IPS-NIHi11 (cell line): Measurements from ENCODE around the gene C5orf58.

Experiments used
- DNase-seq: peaks from one replicate; pipeline ENCODE4 v3.0.0; 2012; ENCODE audit warnings: mixed read lengths, low spot score

The C5orf58 gene

DNA sequence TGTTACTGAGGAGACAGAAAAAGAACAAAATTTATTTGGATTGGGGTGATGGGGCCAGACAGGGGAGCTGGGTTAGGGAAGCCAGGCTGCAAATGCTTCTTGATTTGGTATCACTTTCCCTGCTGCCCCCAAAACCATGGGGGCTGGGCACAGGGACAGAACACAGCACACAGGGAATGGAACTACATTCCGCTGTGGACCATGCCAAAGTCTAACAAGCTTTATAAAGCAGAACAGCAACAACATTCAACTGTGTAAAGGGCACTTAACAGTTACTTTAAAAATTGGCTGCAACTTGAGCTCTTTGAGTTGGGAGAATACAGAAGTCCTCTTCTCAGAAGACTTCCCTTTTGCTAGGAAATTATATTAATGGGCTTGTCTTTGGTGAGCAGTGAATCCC, 23.8 kb downstream of the C5orf58 start:
- DNase-seq = no peak

DNA sequence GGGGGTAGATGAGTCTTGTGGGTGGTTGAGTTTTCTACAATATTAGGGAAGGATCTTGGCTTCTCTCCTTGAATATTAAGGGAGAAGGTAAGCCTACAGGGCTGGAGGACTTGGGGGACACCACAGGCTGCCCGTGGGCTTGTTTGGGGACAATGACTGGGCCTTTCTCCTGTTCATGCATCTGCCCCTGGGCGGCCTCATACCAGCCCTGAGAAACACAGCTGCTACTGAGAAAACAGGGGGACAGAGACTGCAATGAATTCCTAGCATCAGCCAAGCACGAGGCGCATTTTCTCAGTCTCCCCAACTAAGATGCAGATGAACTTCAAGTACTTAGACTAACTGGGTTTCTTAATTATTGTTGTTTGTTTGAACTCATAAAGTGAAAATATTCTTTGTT, 24.6 kb downstream of the C5orf58 start:
- DNase-seq = no peak

DNA sequence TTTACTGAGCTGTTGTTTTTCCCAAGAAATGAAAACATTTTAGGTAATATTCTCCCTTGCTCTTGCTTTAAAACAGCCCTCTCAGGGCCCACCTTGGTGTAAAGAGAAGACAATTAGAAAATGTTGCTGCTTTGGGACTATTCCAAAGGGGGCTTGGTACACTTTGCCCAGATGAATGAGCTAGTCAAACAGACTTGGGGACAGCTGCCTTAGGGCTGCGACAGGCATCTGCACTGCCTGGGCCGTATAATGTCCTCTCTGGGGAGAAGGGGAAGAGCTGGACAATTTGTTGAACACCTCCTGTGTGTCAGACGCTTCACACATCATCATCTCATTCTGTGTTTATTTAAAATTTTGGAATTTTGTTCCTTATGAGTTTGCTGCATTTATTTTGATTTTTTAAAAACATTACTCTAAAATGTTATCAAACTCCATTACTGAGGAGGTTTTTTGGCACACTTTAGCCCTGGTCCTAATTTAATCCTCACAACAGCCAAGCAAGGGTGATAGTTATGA, 28.8 kb downstream of the C5orf58 start:
- DNase-seq = no peak

DNA sequence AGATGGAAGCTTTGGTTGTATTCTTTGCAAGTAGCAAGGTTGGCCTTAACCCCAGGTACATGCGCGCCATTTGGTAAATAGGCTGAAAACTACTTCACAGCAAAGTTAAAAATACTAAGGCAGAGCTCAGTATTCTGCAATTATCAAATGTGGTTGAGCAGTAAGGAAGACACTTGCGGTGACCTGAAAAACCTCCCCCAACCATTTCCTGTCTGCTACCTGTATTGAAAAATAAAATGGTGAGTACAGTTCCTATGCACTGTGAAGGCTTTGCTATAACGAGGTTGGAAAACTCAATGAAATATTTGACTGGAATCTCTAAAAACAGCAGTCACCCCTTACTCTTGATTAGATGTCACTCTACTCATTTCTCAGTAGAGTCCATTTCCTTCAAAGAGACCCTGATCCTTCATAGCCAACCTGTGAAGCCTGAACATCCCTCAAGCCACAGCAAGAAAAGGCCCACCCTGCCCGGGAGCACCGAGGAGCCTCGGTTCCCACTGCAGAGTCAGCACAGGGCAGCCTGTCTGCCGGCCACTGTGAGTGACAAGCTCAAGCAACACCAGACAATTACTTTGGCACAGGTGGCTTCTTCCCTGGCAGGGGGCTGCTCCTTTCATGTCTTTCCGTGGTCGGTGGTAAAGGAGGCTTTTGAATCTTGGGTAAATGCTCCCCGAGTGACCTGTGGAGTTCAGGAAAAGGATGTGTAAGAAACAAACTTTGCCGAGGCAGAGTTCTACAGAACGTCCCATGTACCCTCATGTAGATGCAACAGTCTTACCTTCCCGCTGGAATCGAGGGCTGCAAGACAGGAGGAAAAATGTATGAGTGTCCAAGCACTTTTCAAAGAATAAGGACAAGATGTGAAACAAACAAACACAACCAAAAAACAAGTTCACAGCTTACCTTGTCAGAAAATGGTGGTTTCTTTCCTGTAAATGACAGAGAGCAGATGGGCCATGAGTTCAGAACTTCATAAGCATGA, 29.6 kb downstream of the C5orf58 start:
- DNase-seq = no peak

DNA sequence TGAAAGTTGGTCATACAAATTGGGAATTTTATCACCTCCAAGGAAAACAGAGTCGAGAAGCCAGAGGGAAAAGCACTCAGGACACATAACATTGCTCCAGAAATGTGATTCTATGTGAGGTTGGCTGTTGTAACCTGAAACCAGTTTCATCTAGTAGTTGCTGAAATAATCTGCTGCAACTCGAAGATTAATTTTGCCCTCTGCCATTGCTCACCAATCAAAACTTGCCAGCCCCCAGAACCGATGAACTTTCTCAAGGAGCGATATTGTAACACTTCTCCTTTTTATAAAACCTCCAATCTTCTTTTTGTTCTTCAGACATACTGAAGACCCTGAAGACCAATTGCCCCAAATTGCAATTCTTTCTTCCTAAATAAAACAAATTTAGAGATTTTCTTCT, 31.1 kb downstream of the C5orf58 start:
- DNase-seq = no peak

DNA sequence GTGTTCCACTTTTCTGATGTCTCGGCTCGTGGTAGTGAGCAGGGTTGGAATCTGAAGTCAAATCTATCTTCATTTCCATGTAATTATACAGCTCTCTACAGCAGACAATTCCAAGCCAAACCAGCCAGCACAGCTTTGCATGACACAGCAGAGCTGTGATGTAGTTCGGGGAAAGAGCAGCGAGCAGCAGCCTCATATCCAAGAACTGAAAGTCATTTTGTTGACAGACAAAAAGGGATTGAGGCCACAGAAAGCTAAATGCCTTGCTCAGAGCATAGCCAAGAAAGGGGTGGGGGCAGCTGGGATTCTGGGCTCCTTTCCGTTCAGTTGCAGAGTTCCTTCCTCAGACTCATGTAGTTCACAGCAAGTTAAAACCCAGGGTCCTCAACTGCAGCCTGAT, 32.7 kb downstream of the C5orf58 start:
- no peak for DNase-seq

DNA sequence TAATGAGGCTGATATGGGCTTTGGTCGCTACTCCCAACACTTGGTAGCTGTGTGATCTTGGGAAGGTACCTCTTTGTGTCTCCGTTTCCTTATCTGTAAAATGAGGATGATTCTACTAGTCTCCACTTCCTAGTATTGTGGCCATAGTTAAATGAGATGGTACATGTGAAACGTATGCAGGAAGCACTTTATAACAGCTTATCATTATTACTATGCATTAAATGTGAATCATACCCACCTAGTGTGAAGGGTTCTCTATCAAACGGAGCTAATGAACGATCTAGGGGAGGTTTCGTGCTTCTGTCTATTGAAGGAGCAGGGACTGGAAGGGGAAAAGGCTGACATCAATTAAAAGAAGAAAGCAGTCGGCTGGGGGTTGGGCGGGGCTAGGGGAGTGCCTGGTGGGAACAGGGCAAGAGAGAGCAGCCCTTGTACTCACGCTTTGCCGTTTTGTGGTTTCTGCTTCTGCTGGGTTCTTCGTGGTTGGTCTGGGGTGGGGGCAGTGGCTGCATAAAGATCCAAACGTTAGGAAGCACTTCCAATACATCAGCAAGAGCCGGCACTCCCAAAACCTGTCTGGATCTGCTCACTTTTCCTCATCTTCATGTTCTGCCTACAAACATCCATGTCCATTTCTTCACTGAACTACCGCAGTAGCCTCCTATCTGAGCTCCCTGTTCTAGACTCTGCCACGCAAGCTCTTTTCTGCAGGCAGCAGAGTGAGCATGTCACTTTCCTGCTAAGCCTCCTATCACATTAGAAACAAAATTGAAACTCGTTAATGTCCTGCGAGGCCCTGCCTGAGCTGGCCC, 34.0 kb downstream of the C5orf58 start:
- DNase-seq = no peak

DNA sequence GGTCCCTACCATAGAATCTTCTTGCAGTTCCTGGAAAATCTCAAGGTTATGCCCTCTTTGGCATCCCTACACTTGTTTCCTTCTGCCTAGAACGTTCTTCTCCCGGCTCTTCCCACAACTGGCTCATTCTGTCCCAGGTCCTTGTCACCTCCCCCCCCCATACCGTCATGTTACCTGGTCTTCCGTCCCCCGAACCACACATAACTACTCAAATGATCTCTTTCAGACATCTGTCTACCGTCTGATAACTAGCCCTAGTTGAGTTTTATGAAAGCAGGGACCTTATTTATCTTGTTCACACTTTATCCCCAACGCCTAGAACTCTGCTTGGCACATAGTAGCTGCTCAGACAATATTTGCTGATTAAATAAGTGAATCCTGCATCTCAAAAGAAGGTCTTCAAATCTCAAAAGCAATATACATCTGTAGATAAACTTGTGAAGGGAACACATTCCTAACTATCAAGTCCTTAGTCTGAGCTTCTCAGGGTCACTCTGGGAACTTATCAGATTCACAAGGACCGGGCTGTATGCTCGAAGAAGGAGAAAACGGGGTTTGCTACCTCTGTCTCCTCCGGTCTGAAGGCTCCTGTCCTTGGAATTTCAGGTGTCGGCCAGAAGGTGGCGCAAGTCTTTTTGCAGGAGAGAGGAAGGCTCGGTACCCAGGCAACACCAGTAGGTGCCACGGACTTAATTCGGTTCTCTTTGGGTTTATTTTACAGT, 34.8 kb downstream of the C5orf58 start:
- DNase-seq = peak; percentile 83

DNA sequence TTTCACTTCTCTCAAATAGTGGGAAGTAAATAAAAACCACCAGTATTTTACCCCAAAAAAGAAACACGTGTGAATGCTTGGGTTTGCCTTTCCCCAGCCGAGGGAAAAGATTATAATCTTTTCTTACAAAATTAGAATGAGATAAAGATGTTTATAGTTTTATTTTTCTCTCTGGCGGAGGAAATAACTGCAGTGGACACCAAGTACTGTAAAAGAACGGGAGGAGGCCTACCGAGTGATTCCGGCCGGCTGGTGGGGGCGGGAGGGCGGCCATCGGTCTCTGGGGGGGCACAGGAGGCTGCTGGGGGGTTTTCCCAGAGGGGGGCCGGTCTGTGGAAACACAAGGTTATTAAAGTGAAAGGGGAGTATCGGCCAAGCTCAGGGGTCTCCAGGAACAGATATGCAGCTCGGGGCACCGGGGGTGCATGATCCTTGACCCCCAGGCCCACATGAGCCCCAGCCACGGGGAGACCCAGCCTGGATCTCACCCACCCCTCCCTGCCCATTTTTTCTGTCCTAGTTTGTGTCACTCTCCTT, 35.4 kb downstream of the C5orf58 start:
- DNase-seq = no peak

DNA sequence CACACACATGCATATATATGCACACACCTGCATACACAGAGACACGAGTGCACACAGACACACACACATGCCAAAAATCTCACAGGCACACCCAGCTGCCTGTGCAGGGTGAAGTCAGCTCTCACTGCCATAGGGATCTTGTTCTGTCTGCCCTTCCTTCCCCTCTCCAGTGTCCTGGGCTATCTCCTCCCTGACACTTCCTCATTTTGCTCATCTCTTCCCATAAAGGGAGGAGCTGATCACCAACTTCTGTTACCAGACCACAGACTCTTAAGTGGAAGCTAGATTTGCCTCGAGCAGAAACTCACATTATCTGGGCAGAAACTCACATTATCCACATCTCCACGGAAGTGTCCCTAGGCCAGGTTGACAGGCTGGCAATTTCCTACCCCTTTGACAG, 36.1 kb downstream of the C5orf58 start:
- DNase-seq = no peak

DNA sequence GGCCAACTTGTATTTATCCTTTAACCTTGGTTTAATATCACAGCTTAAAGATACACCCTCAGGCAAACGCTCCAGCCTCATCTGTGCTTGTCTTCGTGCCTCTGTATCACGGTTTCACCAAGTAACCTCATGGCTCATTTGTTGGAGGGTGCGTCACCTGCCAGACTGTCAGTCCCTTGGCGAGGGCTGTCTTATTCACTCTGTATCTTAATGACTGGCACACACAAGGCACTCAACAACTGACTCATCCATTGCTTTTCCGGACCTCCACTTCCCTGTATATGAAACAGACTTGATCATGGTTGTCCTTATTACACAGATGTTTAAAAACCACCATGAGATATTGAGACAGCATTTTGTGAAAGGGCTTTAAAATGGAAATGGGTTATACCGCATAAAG, 36.8 kb downstream of the C5orf58 start:
- DNase-seq = no peak

DNA sequence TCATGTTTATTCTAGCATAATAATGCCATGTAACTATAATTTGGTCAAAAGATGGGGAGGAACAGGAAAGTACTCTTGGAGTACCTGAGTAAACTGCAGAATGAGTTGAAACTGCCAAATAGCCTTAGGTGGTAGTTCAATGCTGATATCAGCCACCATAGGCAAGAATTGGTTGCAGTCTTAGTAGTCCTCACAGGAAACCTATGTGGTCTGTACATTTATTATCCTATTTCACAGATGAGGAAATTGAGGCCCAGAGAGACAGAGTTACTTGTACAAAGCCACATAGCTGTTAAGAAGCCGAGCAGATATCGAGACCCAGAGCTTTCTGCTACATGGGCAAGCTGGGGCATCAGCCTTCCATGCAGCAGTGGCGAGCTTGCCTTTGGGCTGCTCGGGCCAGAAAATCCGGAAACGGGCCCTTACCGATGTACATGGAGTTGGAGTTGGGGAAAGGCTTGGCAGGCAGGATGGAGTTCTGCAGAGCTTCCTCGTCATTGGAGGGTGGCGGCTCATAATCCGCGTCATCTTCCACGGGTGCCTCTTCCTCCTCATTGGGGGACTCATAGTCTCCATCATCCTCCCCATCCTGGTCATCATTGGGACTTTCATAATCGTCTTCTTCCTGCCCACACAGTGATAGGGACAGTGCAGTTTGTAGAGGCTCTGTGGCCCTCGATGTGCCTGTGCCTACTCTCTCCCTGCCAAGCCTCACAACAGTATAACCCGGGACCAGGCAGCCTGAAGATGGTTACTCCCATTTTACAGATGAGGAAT, 37.7 kb downstream of the C5orf58 start:
- DNase-seq = no peak

DNA sequence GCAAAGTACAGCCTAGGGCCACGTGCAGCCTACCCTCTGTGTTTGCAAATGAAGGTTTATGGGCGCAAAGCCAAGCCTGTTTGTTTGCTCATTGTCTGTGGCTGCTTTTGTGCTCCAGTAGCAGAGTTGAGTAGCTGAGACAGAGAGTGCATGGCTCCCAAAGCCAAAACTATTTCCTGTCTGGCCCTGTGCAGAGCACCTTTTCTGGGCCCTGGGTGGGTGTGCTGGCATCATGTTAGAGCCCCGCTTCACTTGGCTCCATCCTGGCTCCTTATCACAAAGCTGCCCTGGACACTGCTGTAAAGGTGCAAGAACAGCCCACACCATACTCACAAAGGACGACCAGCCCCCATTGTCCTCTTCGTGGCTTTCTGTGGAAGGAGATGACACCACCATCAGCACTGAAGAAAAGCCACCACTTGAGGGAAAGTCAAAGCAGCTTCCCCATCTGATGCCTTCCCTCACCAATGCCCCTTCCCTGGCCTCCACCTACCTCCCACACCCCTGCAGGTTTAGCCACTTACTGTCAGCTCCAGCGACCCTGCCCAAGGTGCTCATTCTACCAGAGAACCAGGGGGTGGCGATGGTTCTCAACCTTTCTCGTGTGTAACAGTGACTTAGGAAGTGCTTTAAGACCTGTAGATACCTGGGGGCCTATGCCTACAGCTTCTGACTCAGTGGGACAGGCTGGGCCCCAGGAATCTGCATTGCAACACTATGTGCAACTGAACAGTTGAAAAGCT, 41.4 kb downstream of the C5orf58 start:
- peak; percentile 43 for DNase-seq

DNA sequence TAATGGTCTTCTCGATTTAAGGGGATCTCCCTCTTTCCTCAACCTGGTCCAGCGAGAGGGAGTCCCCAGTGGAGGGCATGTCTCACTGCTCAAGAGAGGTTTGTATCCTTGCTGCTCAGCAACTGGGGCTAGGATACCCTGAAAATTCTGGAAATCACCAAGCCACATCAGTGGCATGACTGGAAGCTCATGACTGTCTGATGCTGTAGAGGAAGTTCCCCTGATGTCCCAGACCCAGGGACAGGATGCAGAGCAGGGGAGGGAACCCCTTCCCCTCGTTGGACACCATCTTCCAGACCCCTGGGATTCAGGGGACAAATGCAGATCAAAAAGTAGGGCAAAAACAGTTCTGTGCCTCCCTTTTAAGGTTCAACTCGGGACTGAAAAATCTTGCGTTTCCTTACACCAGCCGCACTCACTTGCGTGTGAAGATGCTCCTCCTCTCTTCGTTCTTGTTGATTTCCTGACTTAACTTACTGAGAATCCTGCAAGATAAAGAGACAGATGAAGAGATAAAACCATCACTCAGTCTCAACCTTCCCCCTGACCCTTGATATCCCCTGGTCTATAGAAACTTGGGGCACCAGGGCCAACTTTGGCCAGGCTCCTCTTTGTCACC, 42.7 kb downstream of the C5orf58 start:
- DNase-seq = no peak

DNA sequence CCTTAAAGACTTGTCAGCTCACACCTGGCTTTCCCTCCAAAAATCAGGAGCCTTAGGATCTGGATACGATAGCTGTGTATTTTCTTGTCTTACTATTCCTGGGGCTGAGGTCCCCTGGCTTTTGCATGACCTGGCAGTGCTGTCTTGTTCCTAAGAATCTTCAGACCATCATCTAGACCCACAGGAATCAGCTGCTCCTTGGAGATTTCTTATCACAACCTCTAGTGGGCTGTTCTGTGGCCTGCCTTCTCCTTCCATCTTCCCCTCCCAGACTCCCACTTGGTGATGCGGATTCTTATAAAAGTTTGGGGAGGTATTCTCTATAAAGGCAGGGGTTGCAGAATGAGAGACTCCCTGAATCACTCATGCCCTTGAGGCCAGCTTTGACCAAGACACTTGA, 43.4 kb downstream of the C5orf58 start:
- DNase-seq = no peak

DNA sequence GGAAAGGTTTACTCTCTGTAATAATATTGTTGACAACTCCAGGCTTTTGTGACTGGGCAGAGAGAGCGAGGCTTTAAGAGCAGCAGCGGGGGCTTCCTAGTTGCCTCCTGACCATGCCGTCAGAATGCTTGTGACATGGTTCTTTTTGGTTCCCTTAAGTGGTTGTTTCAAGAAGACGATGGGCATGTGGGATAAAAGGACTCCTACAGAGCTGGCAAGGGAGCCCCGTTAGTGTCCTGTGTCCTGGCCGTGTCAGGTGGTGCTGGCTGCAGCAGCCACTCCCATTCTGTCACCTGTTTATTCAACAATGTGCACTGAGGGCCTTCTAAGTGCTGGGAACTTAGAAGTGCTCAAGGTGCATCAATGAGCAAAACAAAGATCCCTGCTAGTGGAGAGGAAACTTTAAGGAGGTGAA, 45.1 kb downstream of the C5orf58 start:
- no peak for DNase-seq

DNA sequence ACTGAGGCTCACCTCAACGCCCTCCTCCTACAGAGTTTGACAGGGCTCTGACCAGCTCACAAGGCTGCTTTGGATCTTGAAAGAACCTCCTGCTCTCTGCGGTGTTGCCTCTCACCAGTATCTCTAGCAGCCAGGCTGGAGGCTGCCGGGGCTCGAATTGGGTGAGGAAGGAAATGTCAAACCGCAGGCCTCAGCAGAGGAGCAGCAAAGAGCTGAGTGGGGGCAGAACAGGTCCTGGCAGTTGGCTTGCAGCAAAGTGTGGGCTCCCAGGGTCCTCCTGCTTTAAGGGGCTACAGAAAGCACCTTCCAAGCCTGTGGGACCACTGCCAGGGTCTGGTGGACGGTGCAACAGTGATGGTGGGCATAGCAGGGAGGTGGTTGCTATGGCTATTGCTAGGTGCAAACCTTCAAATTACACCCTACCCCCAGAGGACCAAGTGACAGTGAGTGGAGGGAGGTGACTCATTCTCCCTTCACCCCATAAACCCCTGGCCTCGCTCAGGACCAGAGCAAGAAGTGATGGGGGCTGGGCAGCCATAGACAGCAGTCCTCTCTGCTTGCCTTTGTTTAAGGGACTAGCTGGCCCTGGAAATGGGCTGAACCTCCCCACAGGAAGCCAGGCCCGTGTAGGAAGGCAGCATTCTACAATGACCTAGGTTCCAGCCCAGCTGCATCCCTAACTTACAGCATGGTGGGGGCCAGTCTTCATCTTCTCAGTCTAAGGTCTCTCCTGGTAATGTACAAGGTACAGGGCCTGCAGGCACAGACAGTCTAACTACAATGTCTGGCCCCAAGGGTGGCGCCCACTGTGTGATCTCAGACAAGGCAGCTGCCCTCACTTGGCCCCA, 46.0 kb downstream of the C5orf58 start:
- DNase-seq = no peak

DNA sequence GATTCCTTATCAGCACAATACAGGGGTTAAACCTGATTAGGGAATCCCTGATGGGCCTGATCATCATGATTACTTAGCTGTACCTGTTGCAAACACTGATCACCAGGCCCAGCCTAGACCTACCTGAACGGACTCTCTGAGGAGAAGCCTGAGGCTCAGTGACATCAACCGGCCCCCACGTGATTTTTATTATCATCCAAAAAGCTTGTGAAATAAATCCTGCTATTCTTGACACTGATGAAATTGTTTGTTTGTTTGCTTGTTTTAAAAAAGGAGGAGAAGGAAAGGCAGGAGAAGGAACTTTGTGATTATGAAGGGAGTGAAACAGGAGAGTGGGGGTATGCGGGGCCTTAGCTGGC, 46.7 kb downstream of the C5orf58 start:
- DNase-seq = no peak

DNA sequence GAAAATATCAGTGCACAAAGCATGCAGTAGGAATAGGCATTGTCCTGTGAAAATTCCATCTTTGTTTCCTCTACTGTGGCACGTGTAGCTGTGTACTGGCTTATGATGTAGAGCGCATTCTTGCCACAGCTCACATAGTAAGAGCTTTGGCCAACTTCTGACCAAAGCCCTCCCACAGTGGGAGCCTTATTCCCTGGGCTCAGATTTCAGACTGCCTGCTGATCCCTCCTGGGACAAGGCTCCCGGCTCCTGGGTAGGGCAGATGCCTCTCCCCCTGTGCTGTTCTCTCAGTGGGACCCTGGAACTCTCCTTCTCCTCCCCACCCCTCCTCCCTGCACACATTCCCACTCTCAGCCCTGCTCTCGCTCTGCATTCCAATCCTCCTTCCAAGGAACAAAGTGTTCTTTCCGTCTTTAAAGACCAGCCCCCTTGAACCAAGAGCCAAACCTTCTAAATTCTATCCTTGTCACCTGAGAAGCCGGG, 47.3 kb downstream of the C5orf58 start:
- DNase-seq = peak; percentile 61
